Esophagus squamous epithelium (tissue), 4 donors: ENCODE measurements around the gene DCDC2C.
"Not testable (repeated sequence)": the region's sequence is repeated elsewhere in the genome, so short reads cannot be mapped to it uniquely, and the experiment has no call there.

Experiments
- POLR2A ChIP-seq, 4 donors: fragments of 450-650 bp; IDR thresholded peaks; one replicate each; pipeline ENCODE4 v1.6.1; 2017; ENCODE audit warnings: antibody characterized with exemption in 4 of 4, mild to moderate bottlenecking in 4 of 4, moderate library complexity in 3 of 4
- TF ChIP-seq, protein P1 (sequence below), 6 experiments: fragments of 450-650 bp in 4 of 6; fragments of 200-600 bp in 2 of 6; sonication (generic) in 2 of 6; IDR thresholded peaks; one replicate each; pipeline ENCODE4 v1.5.1; 2016 to 2019; ENCODE audit warnings: antibody characterized with exemption in 6 of 6, mild to moderate bottlenecking in 4 of 6, moderate library complexity in 4 of 6

DNA sequence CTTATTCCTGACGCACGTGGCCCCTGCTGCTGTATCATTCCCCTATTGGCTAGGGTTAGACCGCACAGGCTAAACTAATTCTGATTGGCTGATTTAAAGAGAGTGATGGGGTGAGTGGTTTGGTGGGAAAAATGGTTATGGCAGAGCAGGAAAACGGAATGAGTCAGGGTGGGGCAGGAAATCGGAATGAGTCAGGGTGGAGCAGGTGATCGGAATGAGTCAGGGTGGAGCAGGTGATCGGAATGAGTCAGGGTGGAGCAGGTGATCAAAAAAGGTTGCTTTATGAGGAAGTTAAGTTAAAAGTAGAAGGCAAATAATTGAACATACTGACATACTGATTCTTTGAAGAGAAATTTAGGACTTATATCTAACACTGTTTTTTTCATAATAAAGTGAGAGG, 42.7 kb upstream of the DCDC2C start:
- TF ChIP-seq, protein P1, sequence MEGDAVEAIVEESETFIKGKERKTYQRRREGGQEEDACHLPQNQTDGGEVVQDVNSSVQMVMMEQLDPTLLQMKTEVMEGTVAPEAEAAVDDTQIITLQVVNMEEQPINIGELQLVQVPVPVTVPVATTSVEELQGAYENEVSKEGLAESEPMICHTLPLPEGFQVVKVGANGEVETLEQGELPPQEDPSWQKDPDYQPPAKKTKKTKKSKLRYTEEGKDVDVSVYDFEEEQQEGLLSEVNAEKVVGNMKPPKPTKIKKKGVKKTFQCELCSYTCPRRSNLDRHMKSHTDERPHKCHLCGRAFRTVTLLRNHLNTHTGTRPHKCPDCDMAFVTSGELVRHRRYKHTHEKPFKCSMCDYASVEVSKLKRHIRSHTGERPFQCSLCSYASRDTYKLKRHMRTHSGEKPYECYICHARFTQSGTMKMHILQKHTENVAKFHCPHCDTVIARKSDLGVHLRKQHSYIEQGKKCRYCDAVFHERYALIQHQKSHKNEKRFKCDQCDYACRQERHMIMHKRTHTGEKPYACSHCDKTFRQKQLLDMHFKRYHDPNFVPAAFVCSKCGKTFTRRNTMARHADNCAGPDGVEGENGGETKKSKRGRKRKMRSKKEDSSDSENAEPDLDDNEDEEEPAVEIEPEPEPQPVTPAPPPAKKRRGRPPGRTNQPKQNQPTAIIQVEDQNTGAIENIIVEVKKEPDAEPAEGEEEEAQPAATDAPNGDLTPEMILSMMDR (IDR thresholded peaks at IDR 0.05), result not testable (repeated sequence)
- not testable (repeated sequence) for TF ChIP-seq POLR2A (IDR thresholded peaks at IDR 0.05)
